Fibroblast of the aortic adventitia (primary cell): ENCODE data around the gene SLFNL1. TPM values are rescaled to one million over a fixed set of nuclear protein-coding genes. Genes with fewer than 3 reads are reported as not detected.

Source experiments
- DNase-seq: peaks from one replicate; pipeline ENCODE4 v3.0.0-alpha.2; 2010; ENCODE audit warnings: low read depth
- H3K4me3 ChIP-seq: 2 replicates; pipeline ENCODE4 v1.5.1; 2011; ENCODE audit warnings: low read depth, mild to moderate bottlenecking, control low read depth, low read length, moderate library complexity
- CTCF ChIP-seq: IDR thresholded peaks from 2 replicates; pipeline ENCODE4 v1.5.1; 2011; ENCODE audit warnings: mild to moderate bottlenecking, low read length, control low read depth, inconsistent platforms; ENCODE audit not compliant: insufficient read depth
- total RNA-seq: library from RNA; depleted of rRNA; stranded (reverse); fragments of >200 nt; gene quantifications from 2 replicates; pipeline ENCODE4 v1.2.3, GENCODE V29; 2012; ENCODE audit warnings: low replicate concordance

The SLFNL1 gene
- total RNA-seq, 1 donor, result 0.09 TPM

- TF ChIP-seq CTCF, result no peak
- DNase-seq, result peak; percentile 98
- no peak overlapping the region for H3K4me3 ChIP-seq
Measured at GRCh38 chr1:41045740-41046139, 24.2 kb upstream of the SLFNL1 start.

- no peak for DNase-seq
Measured at GRCh38 chr1:41044187-41044586, 22.7 kb upstream of the SLFNL1 start.

GRCh38 chr1:41041614-41042270, 20.2 kb upstream of the SLFNL1 start:
- no peak overlapping the region for H3K4me3 ChIP-seq
- no peak for DNase-seq
- no peak for TF ChIP-seq CTCF

More at GRCh38 chr1:41044187-41044586, 22.7 kb upstream of the SLFNL1 start:
- no peak for TF ChIP-seq CTCF
- no peak overlapping the region for H3K4me3 ChIP-seq

- H3K4me3 ChIP-seq, result no peak overlapping the region
- peak; percentile 36 for DNase-seq
- TF ChIP-seq CTCF, result peak; percentile 49
Measured at GRCh38 chr1:41038110-41038509, 16.6 kb upstream of the SLFNL1 start.

GRCh38 chr1:41037116-41037903, 15.8 kb upstream of the SLFNL1 start:
- no peak for DNase-seq
- no peak for TF ChIP-seq CTCF
- no peak overlapping the region for H3K4me3 ChIP-seq

GRCh38 chr1:41033272-41033671, 11.7 kb upstream of the SLFNL1 start:
- no peak for TF ChIP-seq CTCF
- no peak overlapping the region for H3K4me3 ChIP-seq
- DNase-seq, result no peak
